GM19193 (cell line): ENCODE measurements around the gene CLPTM1.

Experiments
- POLR2A ChIP-seq: IDR thresholded peaks from 4 replicates; pipeline ENCODE4 v1.6.1; 2011; ENCODE audit not compliant: insufficient read depth, insufficient read length; ENCODE audit errors: extremely low read depth

The CLPTM1 gene

DNA sequence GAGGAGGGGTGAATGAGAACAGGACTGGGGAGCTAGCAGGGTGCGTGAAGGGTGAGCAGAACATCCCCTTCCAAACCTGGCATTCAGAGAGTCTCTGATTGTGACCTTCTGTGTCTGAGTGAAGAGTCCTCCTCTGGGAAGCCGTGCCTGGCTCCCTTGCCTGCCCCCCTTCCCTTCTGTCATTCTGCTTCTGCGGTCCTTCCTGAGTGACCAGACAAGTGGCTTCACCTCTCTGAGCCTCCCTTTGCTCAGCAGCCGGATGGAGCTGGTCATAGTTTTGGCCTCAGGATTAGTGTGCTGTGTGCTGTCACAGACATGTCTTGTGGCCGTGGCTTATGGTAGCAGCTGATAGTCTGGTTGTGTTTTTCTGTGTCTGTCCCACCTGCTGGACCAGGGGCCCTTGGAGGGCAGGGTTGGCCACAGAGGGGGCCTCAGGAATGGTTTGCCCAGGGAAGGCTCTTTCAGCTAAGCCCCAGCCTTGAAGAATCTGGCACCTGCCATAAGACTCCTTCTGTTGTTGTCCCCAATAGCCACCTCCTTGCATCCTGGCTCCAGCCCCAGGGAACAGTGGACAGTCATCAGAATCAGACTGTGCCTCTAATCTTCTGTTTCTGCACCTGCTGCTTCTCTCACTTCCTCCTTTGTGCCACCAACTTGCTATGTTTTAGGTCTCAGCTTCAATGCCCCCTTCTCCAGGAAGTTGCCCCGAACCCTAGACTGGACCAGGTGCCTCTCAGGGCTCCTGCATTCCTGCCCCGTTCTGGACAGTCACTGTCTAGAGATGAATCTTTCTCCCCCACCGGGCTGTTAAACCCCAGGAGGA, 5.9 kb downstream of the CLPTM1 start:
- TF ChIP-seq POLR2A: no peak

DNA sequence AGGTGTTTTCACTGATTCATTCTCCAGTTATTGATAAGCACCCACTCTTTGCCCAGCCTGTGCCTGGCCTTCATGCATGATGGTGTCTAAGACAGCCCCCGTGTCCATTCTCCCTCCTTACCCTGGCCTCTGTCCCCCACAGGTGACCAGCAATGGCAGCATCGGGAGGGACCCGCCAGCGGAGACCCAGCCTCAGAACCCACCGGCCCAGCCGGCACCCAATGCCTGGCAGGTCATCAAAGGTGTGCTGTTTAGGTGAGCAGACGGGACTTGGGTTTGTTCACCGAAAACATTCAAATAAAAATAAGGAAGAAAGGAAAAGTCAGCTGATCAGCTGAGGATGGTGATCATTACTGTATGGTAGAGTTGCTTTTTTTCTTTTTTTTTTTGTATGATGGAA, 6.6 kb downstream of the CLPTM1 start:
- TF ChIP-seq POLR2A: no peak

DNA sequence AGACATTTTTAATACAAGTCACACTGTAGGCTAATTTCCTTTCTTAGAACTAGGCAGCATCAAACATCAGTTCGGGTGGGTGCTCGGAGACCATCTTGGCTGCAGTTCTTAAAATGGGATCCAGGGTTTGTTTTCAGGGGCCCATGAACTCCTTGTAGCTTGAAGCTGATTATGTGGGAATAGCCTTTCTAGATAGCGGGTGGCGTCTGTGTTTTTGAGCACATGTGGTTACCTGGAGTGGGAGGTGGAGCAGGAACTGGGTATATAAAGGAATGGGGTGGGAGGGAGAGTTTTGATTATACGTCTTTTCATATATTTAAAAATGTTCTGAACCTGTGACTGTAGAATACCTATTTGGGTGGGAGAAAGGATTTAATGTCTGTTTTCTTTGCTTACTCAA, 12.9 kb downstream of the CLPTM1 start:
- TF ChIP-seq POLR2A: no peak

GRCh38 chr19:44968670-44969069, 13.5 kb downstream of the CLPTM1 start:
- no peak for TF ChIP-seq POLR2A

DNA sequence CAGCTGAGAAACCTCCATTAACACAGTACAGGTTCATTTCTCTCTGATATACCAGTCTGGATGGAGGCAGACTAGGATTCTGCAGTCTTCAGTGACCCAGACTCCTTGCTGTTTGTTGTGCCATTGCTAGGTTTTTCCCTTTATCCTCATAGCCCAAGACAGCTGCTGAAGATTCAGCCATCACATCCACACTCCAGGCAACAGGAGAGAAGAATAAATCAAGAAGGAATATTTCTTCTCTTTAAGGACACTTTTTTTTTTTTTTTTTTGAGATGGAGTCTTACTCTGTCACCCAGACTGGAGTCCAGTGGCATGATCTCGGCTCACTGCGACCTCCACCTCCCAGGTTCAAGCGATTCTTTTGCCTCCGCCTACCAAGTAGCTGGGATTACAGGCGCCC, 14.3 kb downstream of the CLPTM1 start:
- no peak for TF ChIP-seq POLR2A

- TF ChIP-seq POLR2A: no peak
Observed at GRCh38 chr19:44972802-44973201, 17.6 kb downstream of the CLPTM1 start.

DNA sequence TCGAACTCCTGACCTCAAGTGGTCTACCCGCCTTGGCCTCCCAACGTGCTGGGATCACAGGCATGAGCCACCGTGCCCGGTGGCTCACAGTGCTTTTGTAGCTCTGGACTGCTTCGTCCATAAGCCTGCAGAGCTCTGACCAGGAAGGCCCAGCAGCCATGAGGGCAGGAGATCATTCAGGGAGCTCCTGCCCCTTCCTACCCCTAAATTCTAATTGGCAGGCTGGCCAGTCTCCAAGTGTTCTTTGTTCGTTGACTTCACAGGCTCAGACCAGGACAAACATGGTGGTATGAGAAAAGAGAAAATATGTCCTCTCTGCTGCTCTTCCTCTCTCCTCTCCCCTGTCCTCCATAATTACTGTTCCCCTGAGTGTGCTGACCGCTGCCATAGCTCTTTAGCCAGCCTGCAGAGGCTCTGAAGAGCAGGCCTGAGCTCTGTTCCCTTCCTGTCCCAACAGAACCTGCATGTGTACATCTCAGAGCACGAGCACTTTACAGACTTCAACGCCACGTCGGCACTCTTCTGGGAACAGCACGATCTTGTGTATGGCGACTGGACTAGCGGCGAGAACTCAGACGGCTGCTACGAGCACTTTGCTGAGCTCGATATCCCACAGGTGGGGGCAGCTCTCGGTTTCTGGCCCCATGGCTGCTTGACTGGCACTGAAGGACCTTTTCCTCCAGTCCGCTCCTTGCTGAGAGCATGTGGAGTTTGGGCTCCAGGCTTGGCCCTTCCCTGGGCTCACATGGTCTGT, 19.0 kb downstream of the CLPTM1 start:
- no peak for TF ChIP-seq POLR2A

- TF ChIP-seq POLR2A: no peak
Observed at GRCh38 chr19:44974857-44975256, 19.7 kb downstream of the CLPTM1 start.

GRCh38 chr19:44975444-44975843, 20.3 kb downstream of the CLPTM1 start:
- TF ChIP-seq POLR2A: no peak

GRCh38 chr19:44984005-44984404, 28.8 kb downstream of the CLPTM1 start:
- TF ChIP-seq POLR2A: no peak

GRCh38 chr19:44985445-44985844, 30.3 kb downstream of the CLPTM1 start:
- TF ChIP-seq POLR2A: no peak

GRCh38 chr19:44986389-44986788, 31.2 kb downstream of the CLPTM1 start:
- no peak for TF ChIP-seq POLR2A

GRCh38 chr19:44987148-44987675, 32.0 kb downstream of the CLPTM1 start:
- TF ChIP-seq POLR2A: no peak

GRCh38 chr19:44988273-44988672, 33.1 kb downstream of the CLPTM1 start:
- no peak for TF ChIP-seq POLR2A

GRCh38 chr19:44988896-44989556, 33.8 kb downstream of the CLPTM1 start:
- no peak for TF ChIP-seq POLR2A
